Muscle layer of colon (tissue), 2 donors: ENCODE measurements around the gene TMX2.

Experiments
- H3K27ac ChIP-seq: one replicate; pipeline ENCODE4 v1.7.0; 2013; ENCODE audit warnings: low read depth, mild to moderate bottlenecking, low read length, moderate library complexity
- H3K27me3 ChIP-seq, 2 donors: one replicate each; pipeline ENCODE4 v1.7.0; 2013; ENCODE audit warnings: low read length in 2 of 2, mild to moderate bottlenecking in 2 of 2; ENCODE audit not compliant: insufficient read depth in 2 of 2, control insufficient read depth in 1 of 2
- H3K36me3 ChIP-seq: one replicate; pipeline ENCODE4 v1.7.0; 2013; ENCODE audit warnings: mild to moderate bottlenecking, low read length; ENCODE audit not compliant: insufficient read depth
- H3K4me1 ChIP-seq: one replicate; pipeline ENCODE4 v1.7.0; 2013; ENCODE audit warnings: mild to moderate bottlenecking, low read length; ENCODE audit not compliant: insufficient read depth
- H3K4me3 ChIP-seq, 2 donors: one replicate each; pipeline ENCODE4 v1.7.0; 2013; ENCODE audit warnings: low read length in 2 of 2, low read depth in 1 of 2, mild to moderate bottlenecking in 1 of 2, moderate library complexity in 1 of 2
- H3K9ac ChIP-seq: one replicate; pipeline ENCODE4 v1.7.0; 2013; ENCODE audit warnings: low read length
- H3K9me3 ChIP-seq: one replicate; pipeline ENCODE4 v1.7.0; 2013; ENCODE audit warnings: mild to moderate bottlenecking, low read length
- donor health status: abdominal sarcoma.
- donor health status: Adenocarcinoma of cecum.

The TMX2 gene

DNA sequence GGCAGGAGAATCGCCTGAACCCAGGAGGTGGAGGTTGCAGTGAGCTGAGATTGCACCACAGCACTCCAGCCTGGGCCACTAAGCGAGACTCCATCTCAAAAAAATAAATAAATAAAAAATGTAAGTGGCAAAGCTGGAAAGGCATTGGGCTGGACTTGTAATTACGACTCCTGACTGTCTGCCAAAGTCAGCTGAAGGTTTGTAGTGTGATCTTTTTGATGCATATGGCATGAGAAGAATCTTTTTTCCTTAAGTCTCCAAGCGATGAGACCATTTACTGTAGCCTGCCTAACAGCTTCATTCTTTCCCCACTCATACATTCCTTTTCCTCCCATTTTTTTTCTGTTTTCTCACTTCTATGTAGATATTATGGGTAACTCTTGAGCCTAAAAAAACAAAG, 74.0 kb downstream of the TMX2 start:
- Histone ChIP-seq H3K9me3 (no peaks in the 10 kb centered on the region), H3K36me3 (no peaks in the 10 kb centered on the region), H3K4me1 (peaks cover 74% of the 10 kb centered on the region), H3K9ac (no peak overlapping the region), H3K4me3 (no peak overlapping the region), H3K27me3 (no peaks in the 10 kb centered on the region), H3K27ac (no peak overlapping the region)

DNA sequence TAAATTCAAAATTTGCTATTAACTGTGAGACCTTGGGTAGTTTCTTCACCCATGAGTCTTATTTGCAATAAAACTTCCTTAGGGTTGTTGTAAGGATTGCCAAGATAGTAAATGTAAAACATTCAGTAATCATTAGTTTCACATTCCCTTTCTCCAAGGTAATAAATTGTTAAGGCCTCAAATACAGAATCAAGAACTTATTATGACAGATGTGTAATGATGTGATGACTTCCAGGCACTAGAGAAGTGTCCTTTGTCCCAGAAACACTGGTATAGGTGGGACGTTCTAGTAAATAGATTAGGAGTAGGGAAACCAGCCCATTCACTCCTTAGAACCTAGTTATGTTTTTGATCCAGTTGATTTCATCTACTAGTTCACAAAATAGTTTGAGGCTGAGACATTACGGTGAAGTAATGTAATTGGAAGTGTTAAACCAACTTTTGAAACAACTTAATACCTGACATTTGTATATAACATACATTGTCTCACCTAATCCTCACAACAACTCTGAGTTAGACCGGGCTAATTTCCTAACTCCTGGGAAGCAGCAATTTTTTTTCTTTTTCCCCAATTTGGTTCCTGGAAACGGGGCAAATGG, 74.7 kb downstream of the TMX2 start:
- no peaks in the 10 kb centered on the region for H3K36me3 ChIP-seq
- H3K9me3 ChIP-seq = no peaks in the 10 kb centered on the region
- no peaks in the 10 kb centered on the region for H3K27me3 ChIP-seq
- peaks cover 74% of the 10 kb centered on the region for H3K4me1 ChIP-seq
- H3K27ac ChIP-seq = peak overlapping the region; percentile 64
- no peak overlapping the region for H3K4me3 ChIP-seq
- H3K9ac ChIP-seq = no peak overlapping the region

DNA sequence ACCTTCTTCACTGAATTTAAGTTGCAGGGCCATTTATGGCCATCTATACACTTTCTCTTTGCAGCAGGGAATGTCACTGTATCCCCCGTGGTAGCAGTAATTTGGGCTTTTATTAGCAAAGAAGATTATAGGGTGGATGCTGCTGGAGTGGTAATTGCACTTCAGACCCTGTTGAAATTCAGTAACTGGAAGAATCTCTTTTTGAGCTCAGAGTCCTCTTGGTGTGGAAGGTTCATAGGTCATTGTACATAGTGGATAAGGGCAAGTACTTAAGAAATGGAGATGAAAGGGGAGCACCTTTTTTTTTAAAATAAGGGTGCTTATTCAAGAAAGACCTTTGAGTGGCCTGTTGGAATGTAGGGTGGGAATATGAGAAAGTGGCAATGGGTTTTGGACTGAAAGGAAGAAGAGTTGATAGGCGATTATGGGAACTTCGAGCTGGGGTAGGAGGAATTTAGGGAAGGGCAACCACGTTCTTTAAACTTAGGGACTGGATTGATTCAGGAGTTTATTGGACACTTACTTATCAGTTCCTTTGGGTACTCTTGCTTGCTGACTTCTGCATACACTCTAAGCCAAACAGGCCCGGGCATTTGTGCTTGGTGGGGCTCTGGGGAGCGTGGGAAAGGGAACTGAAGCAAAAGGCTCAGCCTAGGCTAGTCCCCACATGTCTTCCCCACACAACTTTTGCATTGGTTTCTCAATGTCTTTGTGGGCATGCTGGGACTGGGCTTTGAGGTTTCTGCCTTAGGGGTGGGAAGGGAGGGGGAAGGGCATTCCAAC, 75.7 kb downstream of the TMX2 start:
- peaks cover 73% of the 10 kb centered on the region for H3K4me1 ChIP-seq

DNA sequence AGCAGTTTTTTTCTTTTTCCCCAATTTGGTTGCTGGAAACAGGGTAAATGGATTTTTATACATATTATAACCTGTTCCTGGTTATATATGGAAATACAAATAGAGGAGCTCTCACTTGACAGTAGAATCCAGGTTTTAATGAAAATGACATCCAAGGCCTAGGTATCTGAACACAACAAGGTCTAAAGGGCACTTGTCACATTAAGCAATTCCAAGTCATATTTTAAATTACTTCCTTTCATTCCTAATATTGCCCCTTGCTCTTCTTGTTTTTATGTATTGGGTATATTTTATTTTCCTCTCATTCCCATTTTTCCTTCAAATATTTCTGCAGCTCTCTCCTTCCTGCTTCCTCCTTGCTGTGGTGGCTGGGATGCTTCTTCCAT, 76.3 kb downstream of the TMX2 start:
- Histone ChIP-seq H3K27ac (no peak overlapping the region), H3K9ac (no peak overlapping the region), H3K4me1 (peaks cover 77% of the 10 kb centered on the region), H3K4me3 (no peak overlapping the region), H3K9me3 (no peaks in the 10 kb centered on the region), H3K27me3 (no peaks in the 10 kb centered on the region), H3K36me3 (peaks cover 4% of the 10 kb centered on the region)

More for the DNA sequence above, 75.7 kb downstream of the TMX2 start:
- Histone ChIP-seq H3K4me3 (no peak overlapping the region), H3K9me3 (no peaks in the 10 kb centered on the region), H3K36me3 (no peaks in the 10 kb centered on the region), H3K27me3 (no peaks in the 10 kb centered on the region), H3K27ac (peak overlapping the region; percentile 64), H3K9ac (no peak overlapping the region)
